AG04449 (cell line): ENCODE measurements around the gene ZNF483.
A peak's percentile ranks its signal among the peaks of the same experiment; 100 is the strongest.

Source experiments
- CTCF ChIA-PET: fragments of 350-600 bp; formaldehyde crosslinking; extraction: SDS; loops from one replicate; lab custom pipeline; 2021; ENCODE audit warnings: antibody characterized with exemption; lab: Yijun Ruan, JAX
- POLR2A ChIA-PET: fragments of 400-600, 350-600 bp; formaldehyde crosslinking; extraction: SDS; loops from one replicate; lab custom pipeline; 2020; ENCODE audit warnings: antibody characterized with exemption, inconsistent platforms; lab: Yijun Ruan, JAX
- DNase-seq: peaks from one replicate; pipeline ENCODE4 v3.0.0-alpha.2; 2010; ENCODE audit warnings: low read depth, low spot score
- H3K4me3 ChIP-seq: 2 replicates; pipeline ENCODE4 v1.5.1; 2011; ENCODE audit warnings: low read depth, mild to moderate bottlenecking, control low read depth, low read length
- CTCF ChIP-seq: IDR thresholded peaks from one replicate; pipeline ENCODE4 v1.5.1; 2011; ENCODE audit warnings: mild to moderate bottlenecking, moderate library complexity, low read length, control low read depth, inconsistent platforms; ENCODE audit not compliant: insufficient read depth; ENCODE audit errors: missing control alignments

ZNF483 gene

GRCh38 chr9:111599955-111600343, 75.0 kb downstream of the ZNF483 start:
- ChIA-PET POLR2A (no interaction called here), CTCF (interaction anchor here (3.3 kb wide), 1 partner anchor 21 kb away, joined by 15 read pairs; no protein-coding TSS in a partner anchor)
- no peak for DNase-seq
- peak overlapping the region; percentile 72 for H3K4me3 ChIP-seq
- no peak for TF ChIP-seq CTCF

GRCh38 chr9:111601237-111602018, 76.4 kb downstream of the ZNF483 start:
- H3K4me3 ChIP-seq: no peak overlapping the region
- DNase-seq: no peak
- CTCF ChIA-PET: no interaction called here
- POLR2A ChIA-PET: no interaction called here
- no peak for TF ChIP-seq CTCF

GRCh38 chr9:111603041-111603440, 78.1 kb downstream of the ZNF483 start:
- TF ChIP-seq CTCF: no peak

GRCh38 chr9:111604054-111604615, 79.2 kb downstream of the ZNF483 start:
- no peak for DNase-seq
- no peak overlapping the region for H3K4me3 ChIP-seq
- ChIA-PET CTCF (interaction anchor here (1.7 kb wide), 1 partner anchor 17 kb away, joined by 5 read pairs; no protein-coding TSS in a partner anchor), POLR2A (no interaction called here)
- no peak for TF ChIP-seq CTCF

More at GRCh38 chr9:111603041-111603440, 78.1 kb downstream of the ZNF483 start:
- CTCF ChIA-PET: interaction anchor here (1.7 kb wide), 1 partner anchor 18 kb away, joined by 5 read pairs; no protein-coding TSS in a partner anchor
- POLR2A ChIA-PET: no interaction called here
- no peak overlapping the region for H3K4me3 ChIP-seq
- DNase-seq: no peak

GRCh38 chr9:111605041-111605559, 80.1 kb downstream of the ZNF483 start:
- POLR2A ChIA-PET: no interaction called here
- H3K4me3 ChIP-seq: no peak overlapping the region

More at GRCh38 chr9:111605041-111605559, 80.1 kb downstream of the ZNF483 start:
- DNase-seq: no peak
- CTCF ChIA-PET: no interaction called here
- TF ChIP-seq CTCF: no peak
